ENCODE results near the gene GOLGA8R. TPM values are rescaled to one million over a fixed set of nuclear protein-coding genes. Genes with fewer than 3 reads are reported as not detected.
"Not testable (repeated sequence)": the region's sequence is repeated elsewhere in the genome, so short reads cannot be mapped to it uniquely, and the experiment has no call there.

Gene GOLGA8R
- total RNA-seq = 1 to 10 TPM; 1.4 to 1.8 TPM

GRCh38 chr15:30414160-30414559, at the start of gene GOLGA8R:
GOLGA8R (minus strand) TSS chr15:30414260; CDS start chr15:30414162, 98 bp downstream.
- DNase-seq, H3K27me3 Mint-ChIP-seq, H3K36me3 Mint-ChIP-seq: not testable (repeated sequence)

GRCh38 chr15:30463849-30464248, 49.8 kb upstream of the GOLGA8R start:
- not testable (repeated sequence) for DNase-seq, H3K36me3 Mint-ChIP-seq, H3K4me3 Mint-ChIP-seq, H3K4me1 Mint-ChIP-seq, H3K27ac Mint-ChIP-seq, H3K27me3 Mint-ChIP-seq, H3K9me3 Mint-ChIP-seq

More at GRCh38 chr15:30414160-30414559, at the start of gene GOLGA8R:
- H3K4me1 Mint-ChIP-seq, H3K9me3 Mint-ChIP-seq, H3K27ac Mint-ChIP-seq, H3K4me3 Mint-ChIP-seq: not testable (repeated sequence)

GRCh38 chr15:30462176-30462575, 48.1 kb upstream of the GOLGA8R start:
- not testable (repeated sequence) for H3K9me3 Mint-ChIP-seq, H3K36me3 Mint-ChIP-seq, DNase-seq, H3K27ac Mint-ChIP-seq, H3K27me3 Mint-ChIP-seq, H3K4me1 Mint-ChIP-seq, H3K4me3 Mint-ChIP-seq

- not testable (repeated sequence) for H3K4me1 Mint-ChIP-seq, H3K27me3 Mint-ChIP-seq, H3K36me3 Mint-ChIP-seq, H3K27ac Mint-ChIP-seq, DNase-seq, H3K9me3 Mint-ChIP-seq, H3K4me3 Mint-ChIP-seq
These were observed 38.6 kb upstream of the GOLGA8R start for GRCh38 chr15:30452702-30453101.

GRCh38 chr15:30438348-30438747, 24.3 kb upstream of the GOLGA8R start:
- DNase-seq, H3K27ac Mint-ChIP-seq, H3K36me3 Mint-ChIP-seq: not testable (repeated sequence)

GRCh38 chr15:30435878-30436277, 21.8 kb upstream of the GOLGA8R start:
- not testable (repeated sequence) for H3K27ac Mint-ChIP-seq, DNase-seq, H3K36me3 Mint-ChIP-seq, H3K4me1 Mint-ChIP-seq, H3K9me3 Mint-ChIP-seq, H3K27me3 Mint-ChIP-seq, H3K4me3 Mint-ChIP-seq

More at GRCh38 chr15:30438348-30438747, 24.3 kb upstream of the GOLGA8R start:
- not testable (repeated sequence) for H3K4me3 Mint-ChIP-seq, H3K27me3 Mint-ChIP-seq, H3K9me3 Mint-ChIP-seq, H3K4me1 Mint-ChIP-seq

- H3K27ac Mint-ChIP-seq, DNase-seq, H3K9me3 Mint-ChIP-seq, H3K36me3 Mint-ChIP-seq, H3K4me1 Mint-ChIP-seq, H3K4me3 Mint-ChIP-seq, H3K27me3 Mint-ChIP-seq: not testable (repeated sequence)
These were observed 6.7 kb upstream of the GOLGA8R start for GRCh38 chr15:30420723-30421122.

- H3K4me1 Mint-ChIP-seq, H3K9me3 Mint-ChIP-seq, H3K27me3 Mint-ChIP-seq, H3K36me3 Mint-ChIP-seq, DNase-seq, H3K4me3 Mint-ChIP-seq, H3K27ac Mint-ChIP-seq: not testable (repeated sequence)
These were observed 6.4 kb downstream of the GOLGA8R start for GRCh38 chr15:30407636-30408035.

GRCh38 chr15:30398988-30399387, 15.1 kb downstream of the GOLGA8R start:
- not testable (repeated sequence) for H3K4me3 Mint-ChIP-seq, H3K4me1 Mint-ChIP-seq, H3K36me3 Mint-ChIP-seq, H3K27me3 Mint-ChIP-seq, H3K9me3 Mint-ChIP-seq, H3K27ac Mint-ChIP-seq
- peak; percentile 46 for DNase-seq

- not testable (repeated sequence) for H3K4me3 Mint-ChIP-seq, DNase-seq, H3K36me3 Mint-ChIP-seq, H3K9me3 Mint-ChIP-seq, H3K27ac Mint-ChIP-seq, H3K27me3 Mint-ChIP-seq, H3K4me1 Mint-ChIP-seq
These were observed 20.4 kb downstream of the GOLGA8R start for GRCh38 chr15:30393664-30393991.

- H3K27ac Mint-ChIP-seq, H3K4me3 Mint-ChIP-seq, H3K9me3 Mint-ChIP-seq, H3K4me1 Mint-ChIP-seq, H3K36me3 Mint-ChIP-seq, DNase-seq, H3K27me3 Mint-ChIP-seq: not testable (repeated sequence)
These were observed 21.0 kb downstream of the GOLGA8R start, which contains the start of gene CHRFAM7A for GRCh38 chr15:30392766-30393663. CHRFAM7A (minus strand) TSS chr15:30393540; CDS start chr15:30383351, 10,189 bp downstream.

GRCh38 chr15:30386318-30386887, 27.7 kb downstream of the GOLGA8R start:
- not testable (repeated sequence) for H3K4me3 Mint-ChIP-seq, H3K9me3 Mint-ChIP-seq, H3K27ac Mint-ChIP-seq, H3K36me3 Mint-ChIP-seq, H3K27me3 Mint-ChIP-seq, DNase-seq, H3K4me1 Mint-ChIP-seq

GRCh38 chr15:30377082-30377413, 37.0 kb downstream of the GOLGA8R start:
- not testable (repeated sequence) for H3K9me3 Mint-ChIP-seq, H3K4me1 Mint-ChIP-seq, H3K27me3 Mint-ChIP-seq, H3K4me3 Mint-ChIP-seq, H3K27ac Mint-ChIP-seq, H3K36me3 Mint-ChIP-seq, DNase-seq

- not testable (repeated sequence) for H3K27me3 Mint-ChIP-seq, H3K36me3 Mint-ChIP-seq, H3K4me1 Mint-ChIP-seq, DNase-seq, H3K27ac Mint-ChIP-seq, H3K9me3 Mint-ChIP-seq, H3K4me3 Mint-ChIP-seq
These were observed 37.5 kb downstream of the GOLGA8R start for GRCh38 chr15:30376375-30377081.

GRCh38 chr15:30375872-30376271, 38.2 kb downstream of the GOLGA8R start:
- H3K9me3 Mint-ChIP-seq, H3K36me3 Mint-ChIP-seq, H3K4me1 Mint-ChIP-seq, H3K4me3 Mint-ChIP-seq, DNase-seq, H3K27me3 Mint-ChIP-seq, H3K27ac Mint-ChIP-seq: not testable (repeated sequence)

GRCh38 chr15:30374862-30375261, 39.2 kb downstream of the GOLGA8R start:
- H3K4me3 Mint-ChIP-seq, H3K9me3 Mint-ChIP-seq, H3K27ac Mint-ChIP-seq, H3K4me1 Mint-ChIP-seq, DNase-seq, H3K27me3 Mint-ChIP-seq, H3K36me3 Mint-ChIP-seq: not testable (repeated sequence)

All from activated naive CD8-positive, alpha-beta T cell treated with anti-CD3 and anti-CD28 coated beads for 36 hours (primary cell).